Muscle layer of colon (tissue), 2 donors: ENCODE measurements around the gene CRYBG1.

Source experiments
- H3K27ac ChIP-seq: one replicate; pipeline ENCODE4 v1.7.0; 2013; ENCODE audit warnings: low read depth, mild to moderate bottlenecking, low read length, moderate library complexity
- H3K27me3 ChIP-seq, 2 donors: one replicate each; pipeline ENCODE4 v1.7.0; 2013; ENCODE audit warnings: low read length in 2 of 2, mild to moderate bottlenecking in 2 of 2; ENCODE audit not compliant: insufficient read depth in 2 of 2, control insufficient read depth in 1 of 2
- H3K36me3 ChIP-seq: one replicate; pipeline ENCODE4 v1.7.0; 2013; ENCODE audit warnings: mild to moderate bottlenecking, low read length; ENCODE audit not compliant: insufficient read depth
- H3K4me1 ChIP-seq: one replicate; pipeline ENCODE4 v1.7.0; 2013; ENCODE audit warnings: mild to moderate bottlenecking, low read length; ENCODE audit not compliant: insufficient read depth
- H3K4me3 ChIP-seq, 2 donors: one replicate each; pipeline ENCODE4 v1.7.0; 2013; ENCODE audit warnings: low read length in 2 of 2, low read depth in 1 of 2, mild to moderate bottlenecking in 1 of 2, moderate library complexity in 1 of 2
- H3K9ac ChIP-seq: one replicate; pipeline ENCODE4 v1.7.0; 2013; ENCODE audit warnings: low read length
- H3K9me3 ChIP-seq: one replicate; pipeline ENCODE4 v1.7.0; 2013; ENCODE audit warnings: mild to moderate bottlenecking, low read length
- donor health status: abdominal sarcoma.
- donor health status: Adenocarcinoma of cecum.

The CRYBG1 gene

DNA sequence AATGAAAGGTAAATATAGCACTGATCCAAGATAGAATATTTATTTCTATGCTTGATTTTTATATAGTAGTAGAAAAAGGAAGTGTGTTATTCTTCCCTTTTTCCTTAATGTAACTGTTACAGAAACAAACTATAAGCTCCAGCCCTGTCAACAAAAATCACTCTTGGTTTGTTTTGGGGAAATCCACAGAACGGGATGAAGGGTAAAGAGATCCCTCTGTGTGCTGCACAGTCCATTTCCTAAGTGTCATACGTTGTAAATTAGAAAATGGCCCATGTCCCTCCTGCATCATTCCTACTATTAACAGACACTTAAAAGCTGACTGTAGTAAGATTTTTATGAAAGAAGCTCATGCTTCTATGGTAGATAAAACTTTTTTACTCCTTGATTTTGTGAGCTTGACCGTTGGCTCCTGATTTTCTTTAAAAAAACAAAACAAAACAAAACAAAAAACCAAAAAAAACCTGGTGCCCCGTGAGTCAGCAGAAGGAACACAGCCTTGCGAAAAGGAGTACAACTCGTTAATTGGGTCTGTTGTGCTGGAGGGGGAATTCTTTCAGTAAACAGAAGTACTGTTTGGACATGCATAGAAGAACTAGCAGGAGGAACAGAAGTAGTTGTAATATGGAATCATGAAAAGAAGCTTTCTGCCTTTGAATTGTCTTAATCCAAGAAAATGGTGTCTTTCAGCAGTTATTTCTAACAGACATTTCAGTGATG, 201.3 kb downstream of the CRYBG1 start:
- Histone ChIP-seq H3K27me3 (no peaks in the 10 kb centered on the region), H3K9me3 (no peaks in the 10 kb centered on the region), H3K4me1 (no peaks in the 10 kb centered on the region), H3K4me3 (no peak overlapping the region), H3K36me3 (no peaks in the 10 kb centered on the region), H3K27ac (no peak overlapping the region), H3K9ac (no peak overlapping the region)

DNA sequence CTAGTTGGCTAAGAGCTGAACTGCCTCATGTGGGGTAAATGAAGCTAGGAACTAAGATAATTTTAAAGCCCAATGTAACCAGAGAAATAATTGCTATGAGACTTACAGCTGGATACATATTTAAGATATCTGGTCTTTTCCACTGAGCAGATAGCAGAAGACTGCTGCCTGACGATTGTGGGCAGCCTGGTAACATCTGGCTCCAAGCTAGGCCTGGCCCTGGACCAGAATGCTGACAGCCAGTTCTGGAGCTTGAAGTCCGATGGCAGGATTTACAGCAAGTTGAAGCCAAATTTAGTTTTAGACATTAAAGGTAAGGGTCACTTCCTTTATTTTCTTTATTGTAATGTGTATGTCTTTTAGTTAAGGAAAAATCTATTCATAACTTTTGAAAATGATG, 203.1 kb downstream of the CRYBG1 start:
- Histone ChIP-seq H3K27ac (no peak overlapping the region), H3K4me3 (no peak overlapping the region), H3K36me3 (no peaks in the 10 kb centered on the region), H3K9me3 (no peaks in the 10 kb centered on the region), H3K4me1 (no peaks in the 10 kb centered on the region), H3K9ac (no peak overlapping the region), H3K27me3 (no peaks in the 10 kb centered on the region)

DNA sequence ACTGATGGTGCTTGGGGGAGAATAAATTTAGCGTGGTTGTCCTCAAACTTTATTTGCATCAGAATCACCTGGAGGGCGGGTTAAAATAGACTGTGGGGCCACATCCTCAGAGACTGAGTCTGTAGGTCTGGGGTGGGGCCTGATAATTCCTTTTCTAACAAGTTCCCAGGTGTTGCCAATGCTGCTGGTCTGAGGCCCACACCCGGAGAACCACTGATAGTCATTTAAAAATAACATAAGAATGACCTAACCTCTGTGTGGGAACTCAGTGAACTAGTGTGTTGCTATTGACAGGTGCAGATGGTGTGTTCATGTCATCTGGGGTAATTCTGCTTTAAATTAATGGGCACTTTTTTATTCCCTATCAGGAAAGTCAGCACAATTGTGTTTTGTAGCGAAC, 204.0 kb downstream of the CRYBG1 start:
- H3K36me3 ChIP-seq: peaks cover under 1% of the 10 kb centered on the region
- H3K27ac ChIP-seq: no peak overlapping the region
- no peak overlapping the region for H3K4me3 ChIP-seq
- no peaks in the 10 kb centered on the region for H3K27me3 ChIP-seq
- H3K4me1 ChIP-seq: no peaks in the 10 kb centered on the region
- H3K9me3 ChIP-seq: no peaks in the 10 kb centered on the region
- no peak overlapping the region for H3K9ac ChIP-seq

DNA sequence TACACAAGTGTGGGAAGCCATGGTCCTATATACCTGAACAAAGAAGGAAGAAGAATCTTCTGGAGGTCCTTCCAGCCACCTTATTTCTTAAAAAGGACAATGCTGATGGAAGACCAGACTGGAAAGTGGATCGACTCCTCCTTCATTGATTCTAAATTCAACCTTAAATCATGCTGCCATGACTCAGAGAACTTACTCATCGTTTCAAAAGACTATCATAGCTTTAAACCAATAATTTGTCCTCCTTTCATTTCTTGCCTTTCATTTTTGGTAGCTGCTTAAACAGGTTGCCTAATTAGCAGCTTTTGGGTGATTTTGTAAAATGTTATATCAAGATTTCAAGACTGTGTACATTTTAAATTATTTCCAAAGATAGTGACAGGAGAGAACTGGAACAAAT, 208.0 kb downstream of the CRYBG1 start:
- Histone ChIP-seq H3K9me3 (no peaks in the 10 kb centered on the region), H3K9ac (no peak overlapping the region), H3K27ac (no peak overlapping the region), H3K27me3 (no peaks in the 10 kb centered on the region), H3K36me3 (peaks cover 6% of the 10 kb centered on the region), H3K4me1 (peaks cover 14% of the 10 kb centered on the region), H3K4me3 (no peak overlapping the region)

DNA sequence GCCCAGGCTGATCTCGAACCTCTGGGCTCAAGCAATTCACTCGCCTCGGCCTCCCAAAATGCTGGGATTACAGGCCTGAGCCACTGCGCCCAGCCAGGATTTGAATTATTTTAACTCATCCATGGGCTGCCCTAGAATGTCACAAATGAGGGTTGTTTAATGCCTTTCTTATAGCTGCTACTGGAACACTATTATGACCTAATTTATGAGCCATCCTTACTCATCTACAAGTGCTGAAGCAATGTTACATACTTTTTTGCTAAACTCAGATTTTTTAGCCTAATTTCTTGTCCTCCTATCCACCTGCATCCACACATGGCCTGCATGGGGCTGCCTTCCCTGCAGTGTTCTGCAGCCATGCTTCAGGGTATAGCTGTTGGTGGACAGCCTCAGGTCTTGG, 208.9 kb downstream of the CRYBG1 start:
- Histone ChIP-seq H3K36me3 (peaks cover 6% of the 10 kb centered on the region), H3K9me3 (no peaks in the 10 kb centered on the region), H3K4me1 (peaks cover 20% of the 10 kb centered on the region)

DNA sequence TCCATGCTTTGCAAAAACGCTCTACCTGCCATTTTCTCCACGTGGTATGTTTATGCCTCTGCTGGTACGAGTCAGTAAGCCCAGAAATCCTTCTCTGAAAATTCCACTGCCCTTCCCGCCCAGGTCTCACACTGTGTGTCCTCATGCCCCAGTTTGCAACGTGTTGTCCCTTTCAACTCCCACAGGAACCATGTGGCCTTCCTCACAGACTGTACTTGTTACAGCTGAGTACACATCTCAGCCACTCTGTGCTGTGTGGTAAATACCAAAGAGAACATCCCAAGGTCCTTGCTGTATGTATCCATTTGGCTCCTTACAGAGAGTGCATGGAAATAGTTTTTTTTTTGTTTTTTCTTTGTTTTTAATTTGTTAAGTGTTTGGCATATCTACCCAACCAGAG, 211.9 kb downstream of the CRYBG1 start:
- no peaks in the 10 kb centered on the region for H3K9me3 ChIP-seq
- no peak overlapping the region for H3K4me3 ChIP-seq
- H3K4me1 ChIP-seq: peaks cover 31% of the 10 kb centered on the region
- H3K27me3 ChIP-seq: no peaks in the 10 kb centered on the region
- H3K9ac ChIP-seq: no peak overlapping the region
- H3K27ac ChIP-seq: no peak overlapping the region
- H3K36me3 ChIP-seq: peaks cover 6% of the 10 kb centered on the region

More for the DNA sequence above, 208.9 kb downstream of the CRYBG1 start:
- no peaks in the 10 kb centered on the region for H3K27me3 ChIP-seq
- H3K4me3 ChIP-seq: no peak overlapping the region
- no peak overlapping the region for H3K9ac ChIP-seq
- no peak overlapping the region for H3K27ac ChIP-seq

DNA sequence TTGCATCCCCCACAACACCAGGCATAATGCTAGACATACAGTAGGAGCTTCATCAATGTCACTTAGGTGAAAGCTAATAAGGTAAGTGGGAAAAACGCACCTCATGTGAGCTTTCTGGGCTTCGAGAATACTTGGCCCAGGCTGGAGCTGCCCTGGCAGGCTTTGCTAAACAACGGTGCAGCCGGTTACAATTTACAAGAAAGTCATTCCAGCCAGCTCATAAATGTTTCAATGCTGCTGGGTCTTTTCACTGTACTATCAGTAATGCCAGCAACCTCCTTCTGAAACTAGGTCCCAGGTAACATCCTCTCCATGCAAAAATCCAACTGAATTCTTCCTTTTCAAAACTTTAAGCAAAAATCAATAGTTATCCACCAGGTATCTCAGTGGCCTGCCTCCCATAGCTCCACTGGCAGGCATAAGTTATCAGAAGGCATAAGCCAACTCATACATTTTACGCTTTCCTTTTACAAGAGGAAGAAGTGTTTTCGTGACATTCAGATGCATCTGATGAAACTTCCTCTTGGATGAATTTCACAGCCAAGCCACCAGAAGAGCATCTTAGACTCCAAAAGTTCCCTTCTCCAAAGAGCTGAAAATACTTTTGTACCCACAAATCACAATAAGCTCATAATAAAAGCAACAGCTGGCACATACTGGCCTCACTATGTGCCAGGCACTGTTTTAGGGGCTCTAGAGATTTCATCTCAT, 212.5 kb downstream of the CRYBG1 start:
- H3K27ac ChIP-seq: peak overlapping the region; percentile 3
- peaks cover 6% of the 10 kb centered on the region for H3K36me3 ChIP-seq
- H3K9ac ChIP-seq: no peak overlapping the region
- no peaks in the 10 kb centered on the region for H3K27me3 ChIP-seq
- H3K4me3 ChIP-seq: no peak overlapping the region
- no peaks in the 10 kb centered on the region for H3K9me3 ChIP-seq
- H3K4me1 ChIP-seq: peaks cover 31% of the 10 kb centered on the region

DNA sequence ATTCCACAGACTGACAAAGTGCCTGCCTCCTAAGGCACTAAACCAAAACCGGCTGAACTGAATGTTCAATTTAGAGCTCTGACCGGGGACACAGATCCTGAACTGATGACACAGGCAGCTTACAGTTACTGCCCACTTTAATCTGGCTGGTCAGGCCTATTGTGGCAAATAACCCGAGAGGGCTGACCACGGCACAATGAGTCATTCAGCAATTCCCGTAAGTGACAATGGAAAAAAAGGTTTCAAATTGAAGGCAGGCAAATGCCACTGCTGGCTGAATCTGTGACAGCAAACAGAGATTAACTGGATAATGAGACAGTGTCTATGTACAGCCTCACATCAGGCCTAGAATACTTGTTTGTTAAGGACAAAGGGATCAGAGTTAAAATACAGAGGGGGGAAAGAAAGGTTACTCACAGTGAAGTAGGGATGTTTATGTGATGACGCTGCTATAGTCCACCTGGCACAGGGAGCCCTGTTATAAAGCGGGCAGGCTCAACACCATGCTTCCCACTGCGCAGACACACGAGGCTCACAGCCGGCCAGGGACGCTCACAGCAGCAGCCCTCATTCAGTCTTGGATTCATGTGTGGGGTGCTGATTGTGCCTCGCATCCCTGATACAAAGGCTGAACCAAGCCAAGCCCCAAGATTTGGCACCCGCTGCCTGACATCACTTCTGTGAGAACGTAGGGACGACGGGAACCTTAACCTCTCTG, 214.4 kb downstream of the CRYBG1 start:
- peaks cover 1% of the 10 kb centered on the region for H3K36me3 ChIP-seq
- no peak overlapping the region for H3K4me3 ChIP-seq
- H3K27me3 ChIP-seq: no peaks in the 10 kb centered on the region
- H3K4me1 ChIP-seq: peaks cover 31% of the 10 kb centered on the region
- H3K9ac ChIP-seq: no peak overlapping the region
- no peaks in the 10 kb centered on the region for H3K9me3 ChIP-seq
- H3K27ac ChIP-seq: no peak overlapping the region

DNA sequence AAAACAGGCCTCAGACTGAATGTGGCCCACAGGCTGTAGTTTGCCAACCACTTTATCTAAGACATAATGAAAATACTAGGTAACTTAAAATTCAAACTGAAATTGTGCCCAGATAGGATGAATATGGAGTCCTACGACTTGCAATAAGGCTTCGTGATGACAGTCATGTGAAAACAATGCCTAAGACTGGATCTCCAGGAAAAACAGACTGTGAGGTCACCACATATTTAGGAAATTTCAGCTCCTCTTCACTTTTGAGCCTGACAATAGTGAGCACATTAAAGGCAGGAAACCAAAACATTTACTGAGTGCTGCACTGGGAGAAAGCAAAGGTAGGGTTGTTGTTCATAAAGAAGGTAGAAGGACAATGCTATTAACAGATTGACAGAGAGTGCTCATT, 218.8 kb downstream of the CRYBG1 start:
- Histone ChIP-seq H3K4me1 (peaks cover 12% of the 10 kb centered on the region), H3K4me3 (no peak overlapping the region), H3K27me3 (no peaks in the 10 kb centered on the region), H3K9me3 (no peaks in the 10 kb centered on the region), H3K9ac (no peak overlapping the region), H3K36me3 (peaks cover 7% of the 10 kb centered on the region), H3K27ac (no peak overlapping the region)

DNA sequence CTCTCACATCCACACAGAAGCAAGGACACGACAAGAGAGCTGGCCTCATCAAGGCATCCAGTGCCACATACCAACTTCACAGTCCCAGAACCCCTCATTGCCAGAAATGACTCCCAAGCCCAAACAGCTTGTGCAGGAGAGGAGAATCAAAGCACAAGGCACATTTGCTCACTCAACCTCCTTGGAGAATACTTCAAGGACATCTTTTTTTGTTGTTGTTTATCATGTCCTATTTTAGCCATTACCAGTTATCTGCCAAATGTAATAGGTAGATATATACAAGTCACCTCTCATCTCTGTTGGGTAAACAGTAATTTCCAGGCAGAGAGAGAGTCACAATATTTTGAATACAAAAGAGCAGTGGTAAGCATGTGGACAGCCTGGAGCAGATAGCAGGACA, 221.0 kb downstream of the CRYBG1 start:
- Histone ChIP-seq H3K9ac (no peak overlapping the region), H3K27ac (no peak overlapping the region)

DNA sequence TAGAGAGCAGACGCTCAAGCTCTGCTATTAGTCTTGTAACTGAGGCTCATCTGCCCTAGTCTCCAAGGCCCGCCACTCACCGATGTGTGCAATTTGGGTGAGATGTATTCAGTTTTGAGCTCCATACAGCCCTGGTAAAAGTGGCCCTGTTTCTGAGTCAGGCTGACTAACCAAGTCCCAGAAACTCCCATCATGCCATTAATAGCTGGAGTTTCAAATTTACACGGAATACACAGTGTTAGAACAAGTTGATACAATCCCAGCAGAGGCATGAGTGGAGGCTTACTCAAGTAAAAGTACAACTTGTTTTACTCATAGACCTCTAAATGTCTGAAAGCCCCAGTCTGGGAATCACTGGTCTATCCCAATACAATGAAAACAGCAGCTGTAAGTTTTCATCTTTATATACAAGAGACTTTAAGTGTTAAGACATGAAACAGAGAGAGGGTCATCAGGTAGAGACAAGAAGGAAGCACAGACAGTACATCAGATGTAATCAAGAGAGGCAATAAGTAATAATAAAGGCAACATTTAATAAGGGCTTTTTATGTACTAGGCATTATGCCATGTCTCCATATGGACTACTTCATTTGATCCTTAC, 226.4 kb downstream of the CRYBG1 start:
- Histone ChIP-seq H3K36me3 (peaks cover 12% of the 10 kb centered on the region), H3K27ac (no peak overlapping the region), H3K27me3 (no peaks in the 10 kb centered on the region), H3K4me3 (no peak overlapping the region), H3K9ac (no peak overlapping the region), H3K4me1 (no peaks in the 10 kb centered on the region), H3K9me3 (no peaks in the 10 kb centered on the region)

More for the DNA sequence above, 221.0 kb downstream of the CRYBG1 start:
- no peak overlapping the region for H3K4me3 ChIP-seq
- no peaks in the 10 kb centered on the region for H3K4me1 ChIP-seq
- no peaks in the 10 kb centered on the region for H3K27me3 ChIP-seq
- peaks cover 7% of the 10 kb centered on the region for H3K36me3 ChIP-seq
- H3K9me3 ChIP-seq: no peaks in the 10 kb centered on the region
